ENCODE measurements around the gene DIP2C.

DNA sequence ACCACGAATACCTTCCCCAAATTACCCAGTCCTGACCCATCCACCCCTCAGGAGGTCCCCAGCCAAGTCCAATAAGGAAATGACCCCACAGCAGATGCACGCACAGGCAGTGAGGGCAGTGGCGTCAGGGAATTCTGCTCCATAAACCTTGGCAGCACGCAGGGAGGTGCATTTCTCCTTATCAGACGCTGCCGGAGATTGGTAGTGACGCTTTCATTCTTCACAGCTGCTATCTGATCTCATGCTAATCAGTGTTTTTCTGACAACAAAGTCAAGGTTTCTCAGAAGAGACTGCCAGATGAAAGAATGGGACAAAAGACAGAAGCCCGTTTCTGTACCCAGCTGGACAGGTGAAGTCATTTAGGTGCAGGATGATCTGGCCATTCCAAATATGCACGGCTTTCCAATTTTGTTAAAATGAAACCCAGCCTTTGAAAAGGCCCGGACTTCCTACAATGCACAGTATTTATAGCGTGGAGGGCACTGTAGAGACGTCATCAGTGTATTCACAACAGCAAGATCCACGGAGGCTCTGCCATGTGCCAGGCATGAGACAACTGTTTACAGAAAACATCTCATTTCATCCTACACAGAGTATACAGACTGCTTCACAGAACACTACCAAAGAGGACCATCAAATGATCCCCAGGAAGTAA lies 35.3 kb downstream of the DIP2C start:
- TF ChIP-seq, protein P1, sequence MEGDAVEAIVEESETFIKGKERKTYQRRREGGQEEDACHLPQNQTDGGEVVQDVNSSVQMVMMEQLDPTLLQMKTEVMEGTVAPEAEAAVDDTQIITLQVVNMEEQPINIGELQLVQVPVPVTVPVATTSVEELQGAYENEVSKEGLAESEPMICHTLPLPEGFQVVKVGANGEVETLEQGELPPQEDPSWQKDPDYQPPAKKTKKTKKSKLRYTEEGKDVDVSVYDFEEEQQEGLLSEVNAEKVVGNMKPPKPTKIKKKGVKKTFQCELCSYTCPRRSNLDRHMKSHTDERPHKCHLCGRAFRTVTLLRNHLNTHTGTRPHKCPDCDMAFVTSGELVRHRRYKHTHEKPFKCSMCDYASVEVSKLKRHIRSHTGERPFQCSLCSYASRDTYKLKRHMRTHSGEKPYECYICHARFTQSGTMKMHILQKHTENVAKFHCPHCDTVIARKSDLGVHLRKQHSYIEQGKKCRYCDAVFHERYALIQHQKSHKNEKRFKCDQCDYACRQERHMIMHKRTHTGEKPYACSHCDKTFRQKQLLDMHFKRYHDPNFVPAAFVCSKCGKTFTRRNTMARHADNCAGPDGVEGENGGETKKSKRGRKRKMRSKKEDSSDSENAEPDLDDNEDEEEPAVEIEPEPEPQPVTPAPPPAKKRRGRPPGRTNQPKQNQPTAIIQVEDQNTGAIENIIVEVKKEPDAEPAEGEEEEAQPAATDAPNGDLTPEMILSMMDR (conservative IDR thresholded peaks at IDR 0.05; ENCODE audit: low read length) = no peak
- no peak for TF ChIP-seq EZH2phosphoT487 (IDR thresholded peaks at IDR 0.05; ENCODE audit: borderline replicate concordance)

All from Loucy (cell line).